Measurements from ENCODE around the gene MARCHF9.

GRCh38 chr12:57764662-57765002, 9.7 kb downstream of the MARCHF9 start:
- TF ChIP-seq, protein P1, sequence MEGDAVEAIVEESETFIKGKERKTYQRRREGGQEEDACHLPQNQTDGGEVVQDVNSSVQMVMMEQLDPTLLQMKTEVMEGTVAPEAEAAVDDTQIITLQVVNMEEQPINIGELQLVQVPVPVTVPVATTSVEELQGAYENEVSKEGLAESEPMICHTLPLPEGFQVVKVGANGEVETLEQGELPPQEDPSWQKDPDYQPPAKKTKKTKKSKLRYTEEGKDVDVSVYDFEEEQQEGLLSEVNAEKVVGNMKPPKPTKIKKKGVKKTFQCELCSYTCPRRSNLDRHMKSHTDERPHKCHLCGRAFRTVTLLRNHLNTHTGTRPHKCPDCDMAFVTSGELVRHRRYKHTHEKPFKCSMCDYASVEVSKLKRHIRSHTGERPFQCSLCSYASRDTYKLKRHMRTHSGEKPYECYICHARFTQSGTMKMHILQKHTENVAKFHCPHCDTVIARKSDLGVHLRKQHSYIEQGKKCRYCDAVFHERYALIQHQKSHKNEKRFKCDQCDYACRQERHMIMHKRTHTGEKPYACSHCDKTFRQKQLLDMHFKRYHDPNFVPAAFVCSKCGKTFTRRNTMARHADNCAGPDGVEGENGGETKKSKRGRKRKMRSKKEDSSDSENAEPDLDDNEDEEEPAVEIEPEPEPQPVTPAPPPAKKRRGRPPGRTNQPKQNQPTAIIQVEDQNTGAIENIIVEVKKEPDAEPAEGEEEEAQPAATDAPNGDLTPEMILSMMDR (IDR thresholded peaks at IDR 0.05; ENCODE audit: insufficient read depth, low read length, poor library complexity, severe bottlenecking) = no peak
- no peak for TF ChIP-seq EZH2phosphoT487 (conservative IDR thresholded peaks at IDR 0.05; ENCODE audit: low read length)
